ENCODE results near the gene DHFR.
"Not testable (repeated sequence)": the region's sequence is repeated elsewhere in the genome, so short reads cannot be mapped to it uniquely, and the experiment has no call there.

Gene DHFR

DNA sequence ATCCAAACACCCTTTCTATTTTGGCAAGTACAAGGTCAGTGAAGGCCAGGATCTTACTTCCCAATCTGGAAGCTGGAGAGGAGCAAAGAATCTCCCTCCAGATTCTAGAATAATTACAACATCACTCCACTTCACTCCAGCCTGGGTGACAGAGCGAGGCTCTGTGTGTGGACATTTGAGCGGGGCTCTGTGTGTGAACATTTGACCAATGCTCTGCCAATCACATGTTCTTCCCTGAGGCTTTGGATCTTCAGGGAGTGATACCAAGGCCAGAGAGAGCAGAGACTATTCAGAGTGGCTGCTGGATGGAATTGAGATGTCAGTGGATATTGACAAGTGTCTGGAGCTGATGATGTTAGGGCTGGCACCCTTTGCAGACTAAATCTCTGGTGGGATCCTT is 60.0 kb downstream of the DHFR start:
- Mint-ChIP-seq H3K4me1 (no peaks in the 10 kb centered on the region), H3K36me3 (no peaks in the 10 kb centered on the region), H3K9me3 (no peaks in the 10 kb centered on the region), H3K27ac (no peak overlapping the region), H3K4me3 (no peak overlapping the region)
- DNase-seq (ENCODE audit: low spot score in 2 of 2): no peak
- no peak for ATAC-seq

DNA sequence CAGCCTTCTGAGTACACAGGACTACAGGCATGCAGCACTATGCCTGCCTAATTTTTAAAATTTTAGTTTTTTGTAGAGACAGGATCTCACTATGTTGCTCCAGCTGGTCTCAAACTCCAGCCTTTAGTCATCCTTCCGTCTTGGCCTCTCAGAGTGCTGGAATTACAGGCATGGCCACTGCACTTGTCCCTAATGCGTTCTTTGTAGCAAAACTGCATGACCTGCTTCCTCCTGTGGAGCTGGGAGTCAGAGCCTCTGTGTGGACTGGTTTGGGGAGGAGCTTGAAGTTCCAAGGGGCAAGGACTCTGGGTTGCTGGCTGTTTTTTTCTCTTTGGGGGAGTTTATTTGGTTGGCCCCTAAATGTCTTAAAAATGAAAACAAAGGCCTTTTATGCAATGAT is 62.0 kb downstream of the DHFR start:
- Mint-ChIP-seq H3K4me3 (no peak overlapping the region), H3K27ac (no peak overlapping the region), H3K9me3 (no peaks in the 10 kb centered on the region), H3K36me3 (no peaks in the 10 kb centered on the region), H3K4me1 (no peaks in the 10 kb centered on the region)
- DNase-seq (ENCODE audit: low spot score in 2 of 2): no peak
- no peak for ATAC-seq

DNA sequence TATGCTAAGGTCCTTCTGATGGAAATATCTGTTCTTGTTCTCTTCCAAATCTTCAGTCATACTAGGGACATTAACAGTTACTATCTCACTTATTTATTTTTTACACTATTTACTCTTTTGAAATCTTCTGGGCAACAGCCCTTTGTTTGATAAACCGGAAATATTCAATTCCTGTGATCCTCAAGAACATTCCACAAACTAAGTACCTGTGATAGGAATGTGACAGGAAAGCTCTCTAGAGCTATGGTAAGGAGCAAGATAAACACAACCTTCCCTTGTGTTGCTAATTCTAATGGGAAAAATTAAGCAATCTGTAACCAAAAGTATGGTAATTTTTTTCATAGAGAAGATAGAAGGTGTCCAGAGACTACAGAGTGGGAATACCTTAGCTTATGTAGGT is 62.7 kb downstream of the DHFR start:
- no peak for ATAC-seq

GRCh38 chr5:80591352-80591751 is 63.4 kb downstream of the DHFR start:
- Mint-ChIP-seq H3K9me3 (no peaks in the 10 kb centered on the region), H3K4me3 (no peak overlapping the region), H3K36me3 (no peaks in the 10 kb centered on the region), H3K27ac (no peak overlapping the region), H3K4me1 (no peaks in the 10 kb centered on the region)
- no peak for ATAC-seq
- no peak for DNase-seq (ENCODE audit: low spot score in 2 of 2)

More for the DNA sequence above, 62.7 kb downstream of the DHFR start:
- H3K4me3 Mint-ChIP-seq: no peak overlapping the region
- no peak overlapping the region for H3K27ac Mint-ChIP-seq
- no peaks in the 10 kb centered on the region for H3K9me3 Mint-ChIP-seq
- no peak for DNase-seq (ENCODE audit: low spot score in 2 of 2)
- H3K36me3 Mint-ChIP-seq: no peaks in the 10 kb centered on the region
- no peaks in the 10 kb centered on the region for H3K4me1 Mint-ChIP-seq

GRCh38 chr5:80590766-80591165 is 64.0 kb downstream of the DHFR start:
- H3K4me1 Mint-ChIP-seq: no peaks in the 10 kb centered on the region
- H3K36me3 Mint-ChIP-seq: no peaks in the 10 kb centered on the region
- ATAC-seq: no peak
- H3K9me3 Mint-ChIP-seq: no peaks in the 10 kb centered on the region
- H3K27ac Mint-ChIP-seq: no peak overlapping the region
- no peak for DNase-seq (ENCODE audit: low spot score in 2 of 2)
- no peak overlapping the region for H3K4me3 Mint-ChIP-seq

DNA sequence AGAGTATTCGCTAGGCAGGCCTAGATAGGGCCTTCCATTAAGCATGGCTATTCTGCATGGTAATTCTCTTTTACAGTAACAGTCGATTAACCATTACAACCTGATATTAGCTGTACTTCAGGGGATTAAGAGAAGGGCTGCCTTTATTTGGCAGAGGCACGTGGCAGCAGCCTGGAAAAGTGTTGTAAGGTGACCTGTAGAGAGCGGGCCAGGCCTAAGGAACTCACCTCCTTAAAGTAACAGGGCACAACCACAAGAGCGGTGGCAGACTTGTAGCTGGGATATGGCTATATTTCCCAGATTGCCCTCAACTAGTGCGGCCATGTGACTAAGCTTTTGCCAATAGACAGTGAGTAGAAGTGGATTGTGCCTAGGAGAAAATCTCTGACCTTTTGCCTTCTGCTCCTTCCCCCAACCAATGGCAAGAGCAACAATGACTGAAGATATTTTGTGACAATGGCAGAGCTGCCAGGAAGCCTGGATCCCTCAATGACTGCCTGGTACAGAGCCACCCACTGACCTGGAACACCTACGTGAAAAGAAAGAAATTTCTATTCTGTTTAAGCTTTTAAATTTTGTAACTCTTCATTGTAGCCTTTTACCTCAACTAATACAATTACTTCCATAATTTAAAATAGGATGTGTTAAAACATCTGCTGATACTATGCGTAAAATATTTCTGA is 65.8 kb downstream of the DHFR start:
- Mint-ChIP-seq H3K36me3 (no peaks in the 10 kb centered on the region), H3K9me3 (no peaks in the 10 kb centered on the region), H3K27ac (no peak overlapping the region), H3K4me1 (no peaks in the 10 kb centered on the region), H3K4me3 (no peak overlapping the region)
- DNase-seq (ENCODE audit: low spot score in 2 of 2) (no peak), ATAC-seq (no peak)

GRCh38 chr5:80584770-80585169 is 70.0 kb downstream of the DHFR start:
- no peak overlapping the region for H3K4me3 Mint-ChIP-seq
- no peaks in the 10 kb centered on the region for H3K4me1 Mint-ChIP-seq
- ATAC-seq (no peak), DNase-seq (ENCODE audit: low spot score in 2 of 2) (no peak)
- no peaks in the 10 kb centered on the region for H3K9me3 Mint-ChIP-seq
- no peaks in the 10 kb centered on the region for H3K36me3 Mint-ChIP-seq
- H3K27ac Mint-ChIP-seq: no peak overlapping the region

GRCh38 chr5:80580291-80580690 is 74.5 kb downstream of the DHFR start:
- H3K4me1 Mint-ChIP-seq; DNase-seq (ENCODE audit: low spot score in 2 of 2); H3K9me3 Mint-ChIP-seq; H3K36me3 Mint-ChIP-seq; ATAC-seq; H3K27ac Mint-ChIP-seq; H3K4me3 Mint-ChIP-seq: not testable (repeated sequence)

DNA sequence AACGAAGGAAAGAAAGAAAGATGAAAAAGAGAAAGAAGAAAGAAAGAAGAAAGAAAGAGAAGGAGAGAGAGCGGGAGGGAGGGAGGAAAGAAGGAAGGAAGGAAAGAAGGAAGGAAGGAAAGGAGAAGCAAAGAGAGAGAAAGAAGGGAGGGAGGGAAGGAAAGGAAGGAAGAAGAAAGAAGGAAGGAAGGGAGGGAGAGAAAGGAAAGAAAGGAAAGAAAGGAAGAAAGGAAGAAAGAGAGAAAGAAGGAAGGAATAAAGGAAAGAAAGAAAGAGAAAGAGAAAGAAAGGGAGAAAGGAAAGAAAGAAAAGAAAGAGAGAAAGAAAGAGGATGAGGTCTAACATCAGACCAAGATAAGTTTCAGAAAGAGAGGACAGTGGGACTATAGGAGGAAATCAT is 75.7 kb downstream of the DHFR start:
- no peak overlapping the region for H3K4me3 Mint-ChIP-seq
- ATAC-seq (no peak), DNase-seq (ENCODE audit: low spot score in 2 of 2) (no peak)
- no peak overlapping the region for H3K27ac Mint-ChIP-seq
- no peaks in the 10 kb centered on the region for H3K9me3 Mint-ChIP-seq
- no peaks in the 10 kb centered on the region for H3K4me1 Mint-ChIP-seq
- H3K36me3 Mint-ChIP-seq: no peaks in the 10 kb centered on the region

DNA sequence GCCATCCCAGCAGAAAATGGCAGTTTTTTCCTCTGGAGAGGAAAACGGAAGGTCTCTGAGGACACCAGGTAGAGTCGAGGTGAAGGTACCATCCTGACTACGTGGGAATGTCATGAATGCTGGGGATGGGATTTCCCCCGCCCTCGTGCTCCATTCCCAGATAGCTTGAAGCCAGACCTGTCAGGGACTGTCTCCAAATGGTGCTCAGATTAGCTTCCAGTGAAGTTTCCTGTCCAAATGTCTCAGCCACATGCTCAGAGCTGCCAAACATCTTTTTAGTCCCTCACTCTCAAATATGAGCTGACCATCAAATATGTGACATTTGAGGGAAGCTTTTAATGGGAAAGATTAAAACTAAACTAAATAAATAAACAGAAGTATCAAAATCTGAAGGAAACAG is 77.1 kb downstream of the DHFR start:
- H3K9me3 Mint-ChIP-seq: no peaks in the 10 kb centered on the region
- no peaks in the 10 kb centered on the region for H3K4me1 Mint-ChIP-seq
- H3K4me3 Mint-ChIP-seq: no peak overlapping the region
- no peak for ATAC-seq
- H3K36me3 Mint-ChIP-seq: no peaks in the 10 kb centered on the region
- DNase-seq (ENCODE audit: low spot score in 2 of 2): peak in 1 of 2 donors; percentile 38
- no peak overlapping the region for H3K27ac Mint-ChIP-seq

GRCh38 chr5:80576383-80576782 is 78.4 kb downstream of the DHFR start:
- no peak for DNase-seq (ENCODE audit: low spot score in 2 of 2)
- Mint-ChIP-seq H3K27ac (no peak overlapping the region), H3K36me3 (no peaks in the 10 kb centered on the region), H3K4me3 (no peak overlapping the region), H3K9me3 (no peaks in the 10 kb centered on the region), H3K4me1 (no peaks in the 10 kb centered on the region)
- ATAC-seq: peak; percentile 56

All from stimulated activated effector memory CD8-positive, alpha-beta T cell treated with anti-CD3 and anti-CD28 coated beads, Interleukin-12 subunit alpha, Interleukin-12 subunit beta, amount 100 ng/mL, for 72 hours (primary cell).